Keratinocyte (primary cell): ENCODE measurements around the gene ZBTB46. TPM values are rescaled to one million over a fixed set of nuclear protein-coding genes. Genes with fewer than 3 reads are reported as not detected.

Source experiments
- DNase-seq: peaks from one replicate; pipeline ENCODE4 v3.0.0-alpha.2; 2011; ENCODE audit warnings: low read depth, missing footprints, low spot score
- FAIRE-seq: peaks from 2 replicates; lab custom pipeline; 2011; peaks lifted over from hg19 to GRCh38; lab: Jason Lieb, UNC
- H2AFZ ChIP-seq: 2 replicates; pipeline ENCODE4 v1.6.0; 2012; ENCODE audit warnings: low read length, control low read depth, inconsistent platforms; ENCODE audit not compliant: control insufficient read depth
- H3K27ac ChIP-seq: 2 replicates; pipeline ENCODE4 v1.5.1; 2011; ENCODE audit warnings: low read length; ENCODE audit not compliant: control insufficient read depth, insufficient read depth
- H3K27me3 ChIP-seq: 3 replicates; pipeline ENCODE4 v1.6.0; 2011; ENCODE audit warnings: low read length; ENCODE audit not compliant: control insufficient read depth, insufficient read depth; ENCODE audit errors: extremely low read depth
- H3K36me3 ChIP-seq, 2 experiments: 2 replicates in 1 of 2; 3 replicates in 1 of 2; pipeline ENCODE4 v1.5.1; 2011; ENCODE audit warnings: low read length in 2 of 2, mild to moderate bottlenecking in 1 of 2; ENCODE audit not compliant: control insufficient read depth in 2 of 2, insufficient read depth in 2 of 2; ENCODE audit errors: extremely low read depth in 1 of 2
- H3K4me1 ChIP-seq: 3 replicates; pipeline ENCODE4 v1.5.1; 2011; ENCODE audit warnings: low read length; ENCODE audit not compliant: control insufficient read depth, insufficient read depth; ENCODE audit errors: extremely low read depth
- H3K4me2 ChIP-seq: 3 replicates; pipeline ENCODE4 v1.6.0; 2011; ENCODE audit warnings: low read depth, low read length; ENCODE audit not compliant: control insufficient read depth, insufficient read depth; ENCODE audit errors: extremely low read depth
- H3K4me3 ChIP-seq, 3 experiments: fragments of 200-600 bp in 1 of 3; sonication (generic) in 1 of 3; 2 replicates in 2 of 3; 3 replicates in 1 of 3; pipeline ENCODE4 v1.5.1; 2011 to 2016; ENCODE audit warnings: low read length in 3 of 3, mild to moderate bottlenecking in 3 of 3, control low read depth in 2 of 3, inconsistent platforms in 1 of 3, low read depth in 1 of 3, mixed read lengths in 1 of 3, mixed run types in 1 of 3, moderate library complexity in 1 of 3; ENCODE audit not compliant: control insufficient read depth in 2 of 3, insufficient read depth in 2 of 3; ENCODE audit errors: extremely low read depth in 1 of 3
- H3K79me2 ChIP-seq: 2 replicates; pipeline ENCODE4 v1.6.0; 2012; ENCODE audit warnings: low read length; ENCODE audit not compliant: control insufficient read depth, insufficient read depth
- H3K9ac ChIP-seq: 3 replicates; pipeline ENCODE4 v1.6.0; 2011; ENCODE audit warnings: low read length; ENCODE audit not compliant: control insufficient read depth, insufficient read depth; ENCODE audit errors: extremely low read depth
- H3K9me1 ChIP-seq: 3 replicates; pipeline ENCODE4 v1.6.0; 2011; ENCODE audit warnings: low read length; ENCODE audit not compliant: control insufficient read depth, insufficient read depth; ENCODE audit errors: extremely low read depth
- H3K9me3 ChIP-seq: 2 replicates; pipeline ENCODE4 v1.5.1; 2012; ENCODE audit warnings: low read depth, low read length; ENCODE audit not compliant: control insufficient read depth
- H4K20me1 ChIP-seq: 3 replicates; pipeline ENCODE4 v1.6.0; 2011; ENCODE audit warnings: low read length; ENCODE audit not compliant: control insufficient read depth, insufficient read depth; ENCODE audit errors: extremely low read depth
- EZH2 ChIP-seq: IDR thresholded peaks from one replicate; pipeline ENCODE4 v1.6.1; 2012; ENCODE audit warnings: inconsistent platforms, mild to moderate bottlenecking, low read length, moderate library complexity
- dilution Hi-C: fragments of 300-500 bp; cut with MboI; formaldehyde crosslinking; loops from one replicate; pipeline ENCODE4 v1.7.0; 2020; ENCODE audit warnings: low sequenced_read_pairs; ENCODE audit not compliant: extremely low pct_ligation_motif_present
- polyA plus RNA-seq, 5 experiments: library from polyadenylated mRNA; depleted of rRNA in 3 of 5; stranded (reverse) in 3 of 5; stranded (forward) in 1 of 5; unstranded in 1 of 5; fragments of >200 nt; gene quantifications; 1 replicate in 1 of 5; 2 replicates in 3 of 5; 3 replicates in 1 of 5; pipeline versions ENCODE4 v1.2.1 to v1.2.3, GENCODE V29; 2011 to 2012; ENCODE audit warnings: missing spikeins in 2 of 5, low read depth in 1 of 5, low replicate concordance in 1 of 5
- TF ChIP-seq, protein P1 (sequence below), 3 experiments: IDR thresholded peaks in 1 of 3; conservative IDR thresholded peaks in 1 of 3; optimal IDR thresholded peaks in 1 of 3; 2 replicates in 2 of 3; 3 replicates in 1 of 3; pipeline versions ENCODE3 to v1.5.1; 2011; ENCODE audit warnings: low read length in 3 of 3, mild to moderate bottlenecking in 3 of 3, moderate library complexity in 2 of 3, control low read depth in 1 of 3, inconsistent platforms in 1 of 3; ENCODE audit not compliant: insufficient read depth in 2 of 3; ENCODE audit errors: extremely low read depth in 1 of 3

ZBTB46 gene
- polyA plus RNA-seq, 1 donor (not counting 4 experiments of a cell fraction or from before 2014, with no cell fraction given): 0.12 TPM

GRCh38 chr20:63807654-63808053 lies 23.4 kb downstream of the ZBTB46 start:
- H3K79me2 ChIP-seq: no peaks in the 10 kb centered on the region
- DNase-seq: no peak
- no peaks in the 10 kb centered on the region for H3K9me1 ChIP-seq
- no peak overlapping the region for H3K4me2 ChIP-seq
- no peak overlapping the region for H3K9ac ChIP-seq
- no peaks in the 10 kb centered on the region for H3K9me3 ChIP-seq
- TF ChIP-seq EZH2: no peak
- TF ChIP-seq, protein P1, sequence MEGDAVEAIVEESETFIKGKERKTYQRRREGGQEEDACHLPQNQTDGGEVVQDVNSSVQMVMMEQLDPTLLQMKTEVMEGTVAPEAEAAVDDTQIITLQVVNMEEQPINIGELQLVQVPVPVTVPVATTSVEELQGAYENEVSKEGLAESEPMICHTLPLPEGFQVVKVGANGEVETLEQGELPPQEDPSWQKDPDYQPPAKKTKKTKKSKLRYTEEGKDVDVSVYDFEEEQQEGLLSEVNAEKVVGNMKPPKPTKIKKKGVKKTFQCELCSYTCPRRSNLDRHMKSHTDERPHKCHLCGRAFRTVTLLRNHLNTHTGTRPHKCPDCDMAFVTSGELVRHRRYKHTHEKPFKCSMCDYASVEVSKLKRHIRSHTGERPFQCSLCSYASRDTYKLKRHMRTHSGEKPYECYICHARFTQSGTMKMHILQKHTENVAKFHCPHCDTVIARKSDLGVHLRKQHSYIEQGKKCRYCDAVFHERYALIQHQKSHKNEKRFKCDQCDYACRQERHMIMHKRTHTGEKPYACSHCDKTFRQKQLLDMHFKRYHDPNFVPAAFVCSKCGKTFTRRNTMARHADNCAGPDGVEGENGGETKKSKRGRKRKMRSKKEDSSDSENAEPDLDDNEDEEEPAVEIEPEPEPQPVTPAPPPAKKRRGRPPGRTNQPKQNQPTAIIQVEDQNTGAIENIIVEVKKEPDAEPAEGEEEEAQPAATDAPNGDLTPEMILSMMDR (optimal IDR thresholded peaks at IDR 0.05 in 1 of 3, IDR thresholded peaks at IDR 0.05 in 1 of 3, conservative IDR thresholded peaks at IDR 0.05 in 1 of 3; ENCODE audit: extremely low read depth in 1 of 3, insufficient read depth in 2 of 3, low read length in 3 of 3): no peak
- no peaks in the 10 kb centered on the region for H3K36me3 ChIP-seq
- no peak overlapping the region for H2AFZ ChIP-seq
- H3K4me1 ChIP-seq: no peaks in the 10 kb centered on the region
- H3K27me3 ChIP-seq: peaks cover 3% of the 10 kb centered on the region
- H3K27ac ChIP-seq: no peak overlapping the region
- dilution Hi-C loops: no loop called here
- no peaks in the 10 kb centered on the region for H4K20me1 ChIP-seq
- FAIRE-seq: no peak
- H3K4me3 ChIP-seq: no peak overlapping the region

GRCh38 chr20:63804308-63804636 lies 26.8 kb downstream of the ZBTB46 start:
- H3K4me2 ChIP-seq: no peak overlapping the region
- no peaks in the 10 kb centered on the region for H3K79me2 ChIP-seq
- no peak overlapping the region for H3K27ac ChIP-seq
- no peaks in the 10 kb centered on the region for H3K27me3 ChIP-seq
- no peaks in the 10 kb centered on the region for H4K20me1 ChIP-seq
- H3K9ac ChIP-seq: no peak overlapping the region
- H3K4me3 ChIP-seq: no peak overlapping the region
- FAIRE-seq: no peak
- no peaks in the 10 kb centered on the region for H3K4me1 ChIP-seq
- H3K36me3 ChIP-seq: no peaks in the 10 kb centered on the region
- H3K9me1 ChIP-seq: no peaks in the 10 kb centered on the region
- dilution Hi-C loops: no loop called here
- H2AFZ ChIP-seq: no peak overlapping the region
- TF ChIP-seq EZH2: no peak
- TF ChIP-seq, protein P1 (optimal IDR thresholded peaks at IDR 0.05 in 1 of 3, IDR thresholded peaks at IDR 0.05 in 1 of 3, conservative IDR thresholded peaks at IDR 0.05 in 1 of 3; ENCODE audit: extremely low read depth in 1 of 3, insufficient read depth in 2 of 3, low read length in 3 of 3): no peak
- no peak for DNase-seq
- H3K9me3 ChIP-seq: no peaks in the 10 kb centered on the region
